ENCODE data around the gene LCAT. TPM values are rescaled to one million over a fixed set of nuclear protein-coding genes. Genes with fewer than 3 reads are reported as not detected.
"Not testable (repeated sequence)": the region's sequence is repeated elsewhere in the genome, so short reads cannot be mapped to it uniquely, and the experiment has no call there.

The LCAT gene
- total and polyA plus RNA-seq, 2 donors (not counting 1 experiment from before 2014, with no cell fraction given), result 7.6 to 16.3 TPM

DNA sequence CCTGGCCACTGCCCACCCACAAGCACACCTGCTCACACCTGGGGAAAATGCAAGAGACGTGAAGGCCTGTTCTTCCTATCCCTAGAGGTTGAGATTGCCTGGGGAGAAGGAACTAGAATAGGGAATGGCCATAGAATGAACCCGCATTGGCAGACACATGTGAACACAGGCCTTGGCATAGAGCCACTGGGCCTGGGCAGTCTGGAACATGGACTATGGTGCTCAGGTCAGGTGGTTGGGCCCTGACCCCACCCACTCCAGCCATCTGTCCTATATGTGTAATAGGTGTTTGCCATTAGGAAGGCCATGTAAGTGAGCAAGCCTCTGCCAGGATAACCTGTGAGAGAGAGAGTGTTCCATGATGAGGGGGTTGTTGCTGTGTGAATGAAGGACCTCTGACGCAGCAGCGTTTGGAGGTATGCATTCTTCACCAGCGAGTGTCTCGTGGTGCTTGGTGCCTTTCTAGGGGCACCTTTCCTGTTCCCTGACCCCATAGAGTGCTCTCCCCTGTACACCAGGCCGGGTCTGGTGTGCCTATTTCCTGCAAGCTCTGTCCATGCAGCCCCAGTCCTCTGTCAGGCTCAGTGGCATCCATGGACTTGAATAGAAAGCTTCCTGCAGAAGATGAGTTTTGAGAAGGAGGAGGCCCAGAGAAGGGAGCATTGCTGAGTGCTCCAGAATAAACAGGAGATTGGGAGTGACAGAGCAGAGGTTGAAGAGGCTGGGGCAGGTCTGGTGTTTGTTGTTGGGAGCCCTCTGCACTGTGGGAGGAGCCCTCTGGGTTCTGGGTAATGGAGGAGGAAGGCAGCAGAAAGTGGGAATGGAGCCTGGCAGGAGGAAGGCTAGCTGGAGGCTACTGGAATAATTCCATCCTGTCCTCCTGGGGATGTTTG, 27.8 kb downstream of the LCAT start:
- peaks cover 60% of the 10 kb centered on the region for H4K20me1 ChIP-seq (ENCODE audit: control insufficient read depth, insufficient read depth, low read length, poor library complexity, severe bottlenecking)
- H3K4me1 ChIP-seq (ENCODE audit: control insufficient read depth in 2 of 2, insufficient read depth in 2 of 2, low read length in 2 of 2), result no peaks in the 10 kb centered on the region
- H3K9ac ChIP-seq (ENCODE audit: low read length), result no peak overlapping the region
- WGBS (ENCODE audit: insufficient coverage), result 89% methylated on average over 4 of the region's 7 CpGs
- peaks cover 0 to 26% of the 10 kb centered on the region in 2 experiments for H3K36me3 ChIP-seq (replicated peaks in 1 of 2; ENCODE audit: control extremely low read depth in 1 of 2, control insufficient read depth in 1 of 2, extremely low read depth in 1 of 2, insufficient read depth in 2 of 2, low read length in 1 of 2)
- no peaks in the 10 kb centered on the region for H3K27me3 ChIP-seq (replicated peaks in 1 of 4; ENCODE audit: control extremely low read depth in 1 of 4, control insufficient read depth in 3 of 4, insufficient read depth in 4 of 4, low read length in 3 of 4)
- no peaks in the 10 kb centered on the region for H3K9me3 ChIP-seq (ENCODE audit: control extremely low read depth in 1 of 3, control insufficient read depth in 2 of 3, insufficient read depth in 1 of 3, low read length in 2 of 3)
- intact Hi-C loops (cut with micrococcal nuclease), result no loop called here
- no peak overlapping the region for H3K4me3 ChIP-seq (ENCODE audit: control extremely low read depth in 1 of 5, extremely low read depth in 1 of 5, insufficient read depth in 1 of 5, low read depth in 2 of 5, low read length in 4 of 5)
- no peak overlapping the region for H3K27ac ChIP-seq (ENCODE audit: low read length in 2 of 2)
- H3K27me3 Mint-ChIP-seq, result no peaks in the 10 kb centered on the region
- DNase-seq, result no peak
- H3K4me1 Mint-ChIP-seq, result peaks cover 1% of the 10 kb centered on the region
- H3K4me3 Mint-ChIP-seq, result no peak overlapping the region
- H3K4me2 ChIP-seq (replicated peaks; ENCODE audit: low read depth, low read length, poor library complexity, severe bottlenecking), result no peak overlapping the region
- TF ChIP-seq EZH2 (IDR thresholded peaks at IDR 0.05; ENCODE audit: borderline replicate concordance, insufficient read depth, low read depth, low read length, poor library complexity, severe bottlenecking), result no peak
- TF ChIP-seq, protein P1, sequence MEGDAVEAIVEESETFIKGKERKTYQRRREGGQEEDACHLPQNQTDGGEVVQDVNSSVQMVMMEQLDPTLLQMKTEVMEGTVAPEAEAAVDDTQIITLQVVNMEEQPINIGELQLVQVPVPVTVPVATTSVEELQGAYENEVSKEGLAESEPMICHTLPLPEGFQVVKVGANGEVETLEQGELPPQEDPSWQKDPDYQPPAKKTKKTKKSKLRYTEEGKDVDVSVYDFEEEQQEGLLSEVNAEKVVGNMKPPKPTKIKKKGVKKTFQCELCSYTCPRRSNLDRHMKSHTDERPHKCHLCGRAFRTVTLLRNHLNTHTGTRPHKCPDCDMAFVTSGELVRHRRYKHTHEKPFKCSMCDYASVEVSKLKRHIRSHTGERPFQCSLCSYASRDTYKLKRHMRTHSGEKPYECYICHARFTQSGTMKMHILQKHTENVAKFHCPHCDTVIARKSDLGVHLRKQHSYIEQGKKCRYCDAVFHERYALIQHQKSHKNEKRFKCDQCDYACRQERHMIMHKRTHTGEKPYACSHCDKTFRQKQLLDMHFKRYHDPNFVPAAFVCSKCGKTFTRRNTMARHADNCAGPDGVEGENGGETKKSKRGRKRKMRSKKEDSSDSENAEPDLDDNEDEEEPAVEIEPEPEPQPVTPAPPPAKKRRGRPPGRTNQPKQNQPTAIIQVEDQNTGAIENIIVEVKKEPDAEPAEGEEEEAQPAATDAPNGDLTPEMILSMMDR (IDR thresholded peaks at IDR 0.05), result no peak
- no peaks in the 10 kb centered on the region for H3K9me3 Mint-ChIP-seq (ENCODE audit: insufficient read depth)
- H3K79me2 ChIP-seq (ENCODE audit: control insufficient read depth, insufficient read depth, low read length), result peaks cover 77% of the 10 kb centered on the region
- ChIA-PET POLR2A (no interaction called here), CTCF (interaction anchor here (1.0 to 1.2 kb wide), 2 partner anchors 13 to 99 kb away, joined by 3 read pairs; no protein-coding TSS in a partner anchor)
- no peak overlapping the region for H2AFZ ChIP-seq (ENCODE audit: insufficient read depth, low read depth, low read length, poor library complexity, severe bottlenecking)
- no peak for ATAC-seq (ENCODE audit: low read depth)
- H3K27ac Mint-ChIP-seq, result peak overlapping the region; percentile 32

DNA sequence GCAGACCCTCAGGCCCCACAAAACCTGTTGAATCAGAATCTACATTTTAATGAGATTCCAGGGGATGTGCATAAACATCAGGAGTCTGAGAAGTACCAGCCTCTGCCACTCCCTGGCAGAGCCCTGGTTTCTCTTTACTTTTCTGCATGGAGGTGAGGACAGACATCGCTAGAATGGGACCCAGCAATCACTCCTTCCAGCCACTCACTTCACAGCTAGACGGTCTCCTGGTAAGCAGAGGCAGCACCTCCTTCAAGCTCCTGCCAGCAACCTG, 28.5 kb downstream of the LCAT start:
- peaks cover 79% of the 10 kb centered on the region for H3K79me2 ChIP-seq (ENCODE audit: control insufficient read depth, insufficient read depth, low read length)
- ChIA-PET CTCF (interaction anchor here (0.5 to 1.2 kb wide), 4 partner anchors 12 to 99 kb away, joined by 3 read pairs; no protein-coding TSS in a partner anchor), POLR2A (interaction anchor here (0.7 kb wide), 1 partner anchor 181 kb away, joined by 4 read pairs; no protein-coding TSS in a partner anchor)
- ATAC-seq (ENCODE audit: low read depth); H3K4me2 ChIP-seq (replicated peaks; ENCODE audit: low read depth, low read length, poor library complexity, severe bottlenecking); H3K27me3 Mint-ChIP-seq; H3K9me3 ChIP-seq (ENCODE audit: control extremely low read depth in 1 of 3, control insufficient read depth in 2 of 3, insufficient read depth in 1 of 3, low read length in 2 of 3); intact Hi-C loops (cut with micrococcal nuclease); DNase-seq; H3K4me1 Mint-ChIP-seq; H3K4me1 ChIP-seq (ENCODE audit: control insufficient read depth in 2 of 2, insufficient read depth in 2 of 2, low read length in 2 of 2); H3K9ac ChIP-seq (ENCODE audit: low read length); H3K4me3 Mint-ChIP-seq; H3K27ac Mint-ChIP-seq; H3K27me3 ChIP-seq (replicated peaks in 1 of 4; ENCODE audit: control extremely low read depth in 1 of 4, control insufficient read depth in 3 of 4, insufficient read depth in 4 of 4, low read length in 3 of 4); H3K4me3 ChIP-seq (ENCODE audit: control extremely low read depth in 1 of 5, extremely low read depth in 1 of 5, insufficient read depth in 1 of 5, low read depth in 2 of 5, low read length in 4 of 5); H2AFZ ChIP-seq (ENCODE audit: insufficient read depth, low read depth, low read length, poor library complexity, severe bottlenecking); H3K9me3 Mint-ChIP-seq (ENCODE audit: insufficient read depth); H3K27ac ChIP-seq (ENCODE audit: low read length in 2 of 2): not testable (repeated sequence)
- H4K20me1 ChIP-seq (ENCODE audit: control insufficient read depth, insufficient read depth, low read length, poor library complexity, severe bottlenecking), result peaks cover 61% of the 10 kb centered on the region
- H3K36me3 ChIP-seq (replicated peaks in 1 of 2; ENCODE audit: control extremely low read depth in 1 of 2, control insufficient read depth in 1 of 2, extremely low read depth in 1 of 2, insufficient read depth in 2 of 2, low read length in 1 of 2), result peaks cover 0 to 31% of the 10 kb centered on the region in 2 experiments
- no CpG with 5 or more reads among the region's 2 CpGs for WGBS (ENCODE audit: insufficient coverage)

All from B cell (primary cell).